C4-2B (cell line): ENCODE measurements around the gene RCCD1.

Experiments used
- CTCF ChIP-seq: fragments of 450-650 bp; conservative IDR thresholded peaks from 2 replicates; pipeline ENCODE4 v1.5.1; 2017; ENCODE audit warnings: mild to moderate bottlenecking
- ZFX ChIP-seq: fragments of 450-650 bp; IDR thresholded peaks from 2 replicates; pipeline ENCODE4 v1.6.1; 2017

GRCh38 chr15:90917569-90917968 lies 37.1 kb upstream of the RCCD1 start:
- TF ChIP-seq CTCF (no peak), ZFX (no peak)
